HG02870 (cell line): Measurements from ENCODE around the gene SAP130.

Experiments used
- ATAC-seq: cut with Tn5 transposase; IDR thresholded peaks from one replicate; pipeline ENCODE4 v1.9.1; 2021; ENCODE audit warnings: mild to moderate bottlenecking, moderate library complexity; ENCODE audit not compliant: unreplicated experiment

Gene SAP130

GRCh38 chr2:128027801-128028667 lies at the start of gene SAP130:
Gene SAP130, minus strand, starts transcription at chr2:128028059. Its CDS starts 1,767 bp downstream, at chr2:128026292.
- ATAC-seq: peak; percentile 72

GRCh38 chr2:128076461-128077106 lies 48.7 kb upstream of the SAP130 start:
- no peak for ATAC-seq

- ATAC-seq: no peak
Measured at GRCh38 chr2:128073278-128073677, 45.4 kb upstream of the SAP130 start.

GRCh38 chr2:128069769-128070168 lies 41.9 kb upstream of the SAP130 start:
- ATAC-seq: no peak

- ATAC-seq: no peak
Measured at GRCh38 chr2:128064353-128064752, 36.5 kb upstream of the SAP130 start.

- no peak for ATAC-seq
Measured at GRCh38 chr2:128062571-128062970, 34.7 kb upstream of the SAP130 start.

- ATAC-seq: no peak
Measured at GRCh38 chr2:128058114-128058513, 30.3 kb upstream of the SAP130 start.

- ATAC-seq: no peak
Measured at GRCh38 chr2:128057334-128057733, 29.5 kb upstream of the SAP130 start.

GRCh38 chr2:128054104-128054885 lies 26.4 kb upstream of the SAP130 start:
- no peak for ATAC-seq

- no peak for ATAC-seq
Measured at GRCh38 chr2:128053331-128053730, 25.5 kb upstream of the SAP130 start.

- no peak for ATAC-seq
Measured at GRCh38 chr2:128043041-128043440, 15.2 kb upstream of the SAP130 start.

GRCh38 chr2:128041561-128041960 lies 13.7 kb upstream of the SAP130 start:
- no peak for ATAC-seq

- no peak for ATAC-seq
Measured at GRCh38 chr2:128040166-128040771, 12.4 kb upstream of the SAP130 start.

GRCh38 chr2:128039535-128039934 lies 11.7 kb upstream of the SAP130 start:
- no peak for ATAC-seq

- no peak for ATAC-seq
Measured at GRCh38 chr2:128038411-128038810, 10.6 kb upstream of the SAP130 start.

GRCh38 chr2:128037649-128038048 lies 9.8 kb upstream of the SAP130 start:
- ATAC-seq: no peak

- ATAC-seq: no peak
Measured at GRCh38 chr2:128036748-128037607, 9.1 kb upstream of the SAP130 start.

- ATAC-seq: no peak
Measured at GRCh38 chr2:128032092-128032491, 4.2 kb upstream of the SAP130 start.

GRCh38 chr2:128028668-128029054 lies 802 bp upstream of the SAP130 start:
- no peak for ATAC-seq

GRCh38 chr2:128027278-128027800 lies 520 bp downstream of the SAP130 start:
- ATAC-seq: peak; percentile 84
